Measurements from ENCODE around the gene TCAF1. TPM values are rescaled to one million over a fixed set of nuclear protein-coding genes. Genes with fewer than 3 reads are reported as not detected.

Gene TCAF1
- total RNA-seq (2022; extraction: Qiagen RNA extraction): 12.0 to 22.0 TPM (median 18.2 TPM) in 5 replicates

GRCh38 chr7:143901668-143902331, at the start of gene TCAF1:
Gene TCAF1, minus strand, starts transcription at chr7:143902176. Its CDS starts 25,568 bp downstream, at chr7:143876608.

GRCh38 chr7:143934526-143935325, 32.8 kb upstream of the TCAF1 start, which contains the start of gene OR2F2:
Gene OR2F2, plus strand, starts transcription at chr7:143935233. Its CDS starts 0 bp downstream, at chr7:143935233.

Other genes starting within 250 kb of the TCAF1 start
- gene CTAGE6, start 144.5 kb downstream of the TCAF1 start, total RNA-seq (2022; extraction: Qiagen RNA extraction): 0.05 TPM in 1 of 5 replicates, not detected in the others
- not detected in 5 replicates for gene OR2F2, start 33.1 kb upstream of the TCAF1 start, total RNA-seq (2022; extraction: Qiagen RNA extraction)
- gene OR2F1, start 52.7 kb upstream of the TCAF1 start, total RNA-seq (2022; extraction: Qiagen RNA extraction): not detected in 5 replicates
- not detected in 5 replicates for gene OR6B1, start 98.1 kb upstream of the TCAF1 start, total RNA-seq (2022; extraction: Qiagen RNA extraction)
- not detected in 5 replicates for gene OR2A5, start 146.8 kb upstream of the TCAF1 start, total RNA-seq (2022; extraction: Qiagen RNA extraction)
- not detected in 5 replicates for gene OR2A25, start 167.6 kb upstream of the TCAF1 start, total RNA-seq (2022; extraction: Qiagen RNA extraction)
- gene OR2A12, start 184.1 kb upstream of the TCAF1 start, total RNA-seq (2022; extraction: Qiagen RNA extraction): not detected in 5 replicates
- gene OR2A2, start 207.4 kb upstream of the TCAF1 start, total RNA-seq (2022; extraction: Qiagen RNA extraction): not detected in 5 replicates
- gene OR2A14, start 221.0 kb upstream of the TCAF1 start, total RNA-seq (2022; extraction: Qiagen RNA extraction): not detected in 5 replicates